ENCODE measurements around the gene IFI27L2.

The IFI27L2 gene

DNA sequence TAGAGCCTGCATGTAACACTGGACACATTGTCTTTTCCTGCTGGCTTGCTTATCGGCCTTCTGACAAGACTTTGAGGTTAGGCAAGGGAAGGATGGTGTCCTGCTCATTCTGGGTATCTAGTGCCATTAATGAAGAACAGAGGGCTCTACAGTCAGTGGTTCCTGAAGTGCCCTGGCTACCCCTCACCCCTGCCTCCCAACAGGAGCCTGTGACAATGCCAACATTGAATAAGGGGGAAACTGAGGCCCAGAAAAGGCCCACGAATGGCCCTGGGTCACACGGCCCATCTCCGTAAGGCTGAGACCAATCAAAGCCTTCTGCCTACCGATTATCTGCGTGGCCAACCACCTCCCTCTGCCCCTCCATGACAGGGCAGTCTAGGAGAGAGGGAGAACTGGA is 2.1 kb downstream of the IFI27L2 start:
- Histone ChIP-seq H3K4me3 (ENCODE audit: low read length) (no peak overlapping the region), H3K4me1 (ENCODE audit: low read length) (peaks cover 11% of the 10 kb centered on the region), H3K27ac (ENCODE audit: low read length) (no peak overlapping the region), H4K20me1 (ENCODE audit: insufficient read depth, low read length) (no peaks in the 10 kb centered on the region), H3K79me2 (ENCODE audit: low read length) (no peaks in the 10 kb centered on the region), H3K4me2 (ENCODE audit: low read length) (no peak overlapping the region), H3K36me3 (replicated peaks; ENCODE audit: low read depth, low read length) (no peaks in the 10 kb centered on the region), H2AFZ (ENCODE audit: low read depth, low read length) (no peak overlapping the region), H3K9ac (ENCODE audit: low read length) (no peak overlapping the region), H3K27me3 (ENCODE audit: low read depth, low read length) (0 out of 2 replicates have a peak, but pooled peaks cover 3% of the 10 kb centered on the region), H3K9me3 (ENCODE audit: insufficient read depth, low read length) (no peaks in the 10 kb centered on the region)
- TF ChIP-seq, protein P1, sequence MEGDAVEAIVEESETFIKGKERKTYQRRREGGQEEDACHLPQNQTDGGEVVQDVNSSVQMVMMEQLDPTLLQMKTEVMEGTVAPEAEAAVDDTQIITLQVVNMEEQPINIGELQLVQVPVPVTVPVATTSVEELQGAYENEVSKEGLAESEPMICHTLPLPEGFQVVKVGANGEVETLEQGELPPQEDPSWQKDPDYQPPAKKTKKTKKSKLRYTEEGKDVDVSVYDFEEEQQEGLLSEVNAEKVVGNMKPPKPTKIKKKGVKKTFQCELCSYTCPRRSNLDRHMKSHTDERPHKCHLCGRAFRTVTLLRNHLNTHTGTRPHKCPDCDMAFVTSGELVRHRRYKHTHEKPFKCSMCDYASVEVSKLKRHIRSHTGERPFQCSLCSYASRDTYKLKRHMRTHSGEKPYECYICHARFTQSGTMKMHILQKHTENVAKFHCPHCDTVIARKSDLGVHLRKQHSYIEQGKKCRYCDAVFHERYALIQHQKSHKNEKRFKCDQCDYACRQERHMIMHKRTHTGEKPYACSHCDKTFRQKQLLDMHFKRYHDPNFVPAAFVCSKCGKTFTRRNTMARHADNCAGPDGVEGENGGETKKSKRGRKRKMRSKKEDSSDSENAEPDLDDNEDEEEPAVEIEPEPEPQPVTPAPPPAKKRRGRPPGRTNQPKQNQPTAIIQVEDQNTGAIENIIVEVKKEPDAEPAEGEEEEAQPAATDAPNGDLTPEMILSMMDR (IDR thresholded peaks at IDR 0.05; ENCODE audit: low read depth, low read length): no peak
- TF ChIP-seq EZH2phosphoT487 (IDR thresholded peaks at IDR 0.05; ENCODE audit: low read depth): no peak

- no peaks in the 10 kb centered on the region for H4K20me1 ChIP-seq (ENCODE audit: insufficient read depth, low read length)
- TF ChIP-seq, protein P1 (IDR thresholded peaks at IDR 0.05; ENCODE audit: low read depth, low read length): no peak
- no peak for TF ChIP-seq EZH2phosphoT487 (IDR thresholded peaks at IDR 0.05; ENCODE audit: low read depth)
- H3K27me3 ChIP-seq (ENCODE audit: low read depth, low read length): peaks cover 6% of the 10 kb centered on the region; the same call in 1 of the 2 replicates
- H3K4me2 ChIP-seq (ENCODE audit: low read length): no peak overlapping the region
- no peak overlapping the region for H3K27ac ChIP-seq (ENCODE audit: low read length)
- no peak overlapping the region for H2AFZ ChIP-seq (ENCODE audit: low read depth, low read length)
- H3K79me2 ChIP-seq (ENCODE audit: low read length): no peaks in the 10 kb centered on the region
- H3K4me1 ChIP-seq (ENCODE audit: low read length): peaks cover 11% of the 10 kb centered on the region
- no peak overlapping the region for H3K4me3 ChIP-seq (ENCODE audit: low read length)
- H3K9ac ChIP-seq (ENCODE audit: low read length): no peak overlapping the region
- H3K36me3 ChIP-seq (replicated peaks; ENCODE audit: low read depth, low read length): no peaks in the 10 kb centered on the region
- no peaks in the 10 kb centered on the region; the same call in 1 of the 2 replicates for H3K9me3 ChIP-seq (ENCODE audit: insufficient read depth, low read length)
Observed at GRCh38 chr14:94126800-94127199, 2.6 kb downstream of the IFI27L2 start.

GRCh38 chr14:94126419-94126677 is 3.1 kb downstream of the IFI27L2 start:
- H3K79me2 ChIP-seq (ENCODE audit: low read length): no peaks in the 10 kb centered on the region

GRCh38 chr14:94125659-94126418 is 3.6 kb downstream of the IFI27L2 start:
- H2AFZ ChIP-seq (ENCODE audit: low read depth, low read length): no peak overlapping the region
- H3K79me2 ChIP-seq (ENCODE audit: low read length): no peaks in the 10 kb centered on the region
- no peak overlapping the region for H3K4me2 ChIP-seq (ENCODE audit: low read length)
- no peak for TF ChIP-seq EZH2phosphoT487 (IDR thresholded peaks at IDR 0.05; ENCODE audit: low read depth)
- TF ChIP-seq, protein P1 (IDR thresholded peaks at IDR 0.05; ENCODE audit: low read depth, low read length): no peak
- no peak overlapping the region for H3K9ac ChIP-seq (ENCODE audit: low read length)
- H3K4me1 ChIP-seq (ENCODE audit: low read length): peaks cover 11% of the 10 kb centered on the region
- H4K20me1 ChIP-seq (ENCODE audit: insufficient read depth, low read length): no peaks in the 10 kb centered on the region
- H3K36me3 ChIP-seq (replicated peaks; ENCODE audit: low read depth, low read length): no peaks in the 10 kb centered on the region
- H3K4me3 ChIP-seq (ENCODE audit: low read length): no peak overlapping the region
- H3K27me3 ChIP-seq (ENCODE audit: low read depth, low read length): peaks cover 4% of the 10 kb centered on the region; the same call in 1 of the 2 replicates
- no peaks in the 10 kb centered on the region; the same call in 1 of the 2 replicates for H3K9me3 ChIP-seq (ENCODE audit: insufficient read depth, low read length)
- H3K27ac ChIP-seq (ENCODE audit: low read length): no peak overlapping the region

More at GRCh38 chr14:94126419-94126677, 3.1 kb downstream of the IFI27L2 start:
- no peak overlapping the region for H3K4me3 ChIP-seq (ENCODE audit: low read length)
- H2AFZ ChIP-seq (ENCODE audit: low read depth, low read length): no peak overlapping the region
- TF ChIP-seq, protein P1 (IDR thresholded peaks at IDR 0.05; ENCODE audit: low read depth, low read length): no peak
- no peak for TF ChIP-seq EZH2phosphoT487 (IDR thresholded peaks at IDR 0.05; ENCODE audit: low read depth)
- H4K20me1 ChIP-seq (ENCODE audit: insufficient read depth, low read length): no peaks in the 10 kb centered on the region
- H3K9me3 ChIP-seq (ENCODE audit: insufficient read depth, low read length): no peaks in the 10 kb centered on the region; the same call in 1 of the 2 replicates
- H3K4me2 ChIP-seq (ENCODE audit: low read length): no peak overlapping the region
- H3K36me3 ChIP-seq (replicated peaks; ENCODE audit: low read depth, low read length): no peaks in the 10 kb centered on the region
- H3K27ac ChIP-seq (ENCODE audit: low read length): no peak overlapping the region
- no peak overlapping the region for H3K9ac ChIP-seq (ENCODE audit: low read length)
- peaks cover 6% of the 10 kb centered on the region; the same call in 1 of the 2 replicates for H3K27me3 ChIP-seq (ENCODE audit: low read depth, low read length)
- H3K4me1 ChIP-seq (ENCODE audit: low read length): peaks cover 11% of the 10 kb centered on the region

All from OCI-LY3 (cell line).